ENCODE data around the gene IL12RB1. TPM values are rescaled to one million over a fixed set of nuclear protein-coding genes. Genes with fewer than 3 reads are reported as not detected.

Gene IL12RB1
- total RNA-seq (2022) (not detected in 2 replicates), Bru-seq, nascent RNA (percentile 6 among the genes with signal in this experiment), BruChase-seq, experiment 1, labeled RNA remaining after a 6-hour chase (percentile 5 among the genes with signal in this experiment), BruChase-seq, experiment 2, labeled RNA remaining after a 2-hour chase (not detected)
- long read RNA-seq: 0 reads

GRCh38 chr19:18086590-18087138 is at the start of gene IL12RB1:
Gene IL12RB1 (minus strand): TSS chr19:18086934. CDS start chr19:18086823, 111 bp downstream.
- no peaks in the 10 kb centered on the region for H3K36me3 Mint-ChIP-seq (ENCODE audit: insufficient read depth, unreplicated experiment)
- H3K9me3 Mint-ChIP-seq (ENCODE audit: unreplicated experiment): peaks cover 15% of the 10 kb centered on the region
- H3K4me1 Mint-ChIP-seq (ENCODE audit: insufficient read depth, unreplicated experiment): no peaks in the 10 kb centered on the region
- intact Hi-C loops (cut with micrococcal nuclease): no loop called here
- CTCF ChIA-PET: no interaction called here
- peaks cover 32% of the 10 kb centered on the region for H3K27me3 Mint-ChIP-seq (ENCODE audit: insufficient read depth, unreplicated experiment)
- no peak within 1 kb of the TSS for H3K4me3 Mint-ChIP-seq (ENCODE audit: unreplicated experiment)
- TF ChIP-seq CTCF (IDR thresholded peaks at IDR 0.05; ENCODE audit: unreplicated experiment): no peak
- DNase-seq (ENCODE audit: unreplicated experiment): no peak
- H3K27ac Mint-ChIP-seq (ENCODE audit: low read depth, unreplicated experiment): no peak within 1 kb of the TSS
- POLR2A ChIA-PET: interaction anchor here (1.2 kb wide), 1 partner anchor 15 kb away, joined by 4 read pairs; no protein-coding TSS in a partner anchor
- no TSS peak for BruUV-seq (replicated peaks)

GRCh38 chr19:18135712-18136584 is 49.2 kb upstream of the IL12RB1 start:
- no peak overlapping the region for H3K27ac Mint-ChIP-seq (ENCODE audit: low read depth, unreplicated experiment)
- CTCF ChIA-PET: interaction anchor here (0.7 kb wide), 1 partner anchor 70 kb away, joined by 3 read pairs; no protein-coding TSS in a partner anchor
- H3K27me3 Mint-ChIP-seq (ENCODE audit: insufficient read depth, unreplicated experiment): no peaks in the 10 kb centered on the region
- H3K4me1 Mint-ChIP-seq (ENCODE audit: insufficient read depth, unreplicated experiment): no peaks in the 10 kb centered on the region
- no TSS peak for BruUV-seq (replicated peaks)
- peaks cover 19% of the 10 kb centered on the region for H3K36me3 Mint-ChIP-seq (ENCODE audit: insufficient read depth, unreplicated experiment)
- peak; percentile 41 for DNase-seq (ENCODE audit: unreplicated experiment)
- intact Hi-C loops (cut with micrococcal nuclease): no loop called here
- POLR2A ChIA-PET: interaction anchor here (0.6 to 1.0 kb wide), 2 partner anchors 16 to 23 kb away, joined by 3 read pairs; no protein-coding TSS in a partner anchor
- H3K4me3 Mint-ChIP-seq (ENCODE audit: unreplicated experiment): no peak overlapping the region
- no peak for TF ChIP-seq CTCF (IDR thresholded peaks at IDR 0.05; ENCODE audit: unreplicated experiment)
- no peaks in the 10 kb centered on the region for H3K9me3 Mint-ChIP-seq (ENCODE audit: unreplicated experiment)

GRCh38 chr19:18131841-18132596 is 45.3 kb upstream of the IL12RB1 start:
- Mint-ChIP-seq H3K4me3 (ENCODE audit: unreplicated experiment) (no peak overlapping the region), H3K27me3 (ENCODE audit: insufficient read depth, unreplicated experiment) (no peaks in the 10 kb centered on the region), H3K27ac (ENCODE audit: low read depth, unreplicated experiment) (no peak overlapping the region), H3K4me1 (ENCODE audit: insufficient read depth, unreplicated experiment) (no peaks in the 10 kb centered on the region), H3K9me3 (ENCODE audit: unreplicated experiment) (no peaks in the 10 kb centered on the region), H3K36me3 (ENCODE audit: insufficient read depth, unreplicated experiment) (peaks cover 18% of the 10 kb centered on the region)
- ChIA-PET POLR2A (no interaction called here), CTCF (interaction anchor here (0.6 to 0.7 kb wide), 2 partner anchors 373 to 1610 kb away, joined by 3 read pairs; no protein-coding TSS in a partner anchor)
- no peak for DNase-seq (ENCODE audit: unreplicated experiment)
- intact Hi-C loops (cut with micrococcal nuclease): no loop called here
- no TSS peak for BruUV-seq (replicated peaks)
- no peak for TF ChIP-seq CTCF (IDR thresholded peaks at IDR 0.05; ENCODE audit: unreplicated experiment)
